ENCODE data around the gene CHST1.

DNA sequence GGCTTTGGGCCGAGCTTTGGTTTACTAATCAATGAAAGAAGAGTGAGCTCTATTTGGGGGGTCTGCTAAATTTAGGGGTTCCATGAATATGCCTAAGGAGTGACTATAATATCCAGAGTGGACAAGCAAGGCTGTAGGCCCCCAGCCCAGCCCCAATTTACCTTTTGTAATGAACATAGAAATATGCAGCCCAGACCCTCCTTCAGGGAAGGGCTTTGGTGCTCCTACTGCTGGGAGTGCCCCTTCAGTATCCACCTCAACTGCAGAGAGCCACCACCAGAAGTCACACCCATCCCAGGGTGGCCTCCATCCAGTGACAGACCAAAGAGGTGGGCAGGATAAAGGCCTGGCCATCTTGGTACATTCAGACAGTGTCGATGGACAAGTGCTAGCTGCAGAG is 43.1 kb downstream of the CHST1 start:
- TF ChIP-seq, protein P1, sequence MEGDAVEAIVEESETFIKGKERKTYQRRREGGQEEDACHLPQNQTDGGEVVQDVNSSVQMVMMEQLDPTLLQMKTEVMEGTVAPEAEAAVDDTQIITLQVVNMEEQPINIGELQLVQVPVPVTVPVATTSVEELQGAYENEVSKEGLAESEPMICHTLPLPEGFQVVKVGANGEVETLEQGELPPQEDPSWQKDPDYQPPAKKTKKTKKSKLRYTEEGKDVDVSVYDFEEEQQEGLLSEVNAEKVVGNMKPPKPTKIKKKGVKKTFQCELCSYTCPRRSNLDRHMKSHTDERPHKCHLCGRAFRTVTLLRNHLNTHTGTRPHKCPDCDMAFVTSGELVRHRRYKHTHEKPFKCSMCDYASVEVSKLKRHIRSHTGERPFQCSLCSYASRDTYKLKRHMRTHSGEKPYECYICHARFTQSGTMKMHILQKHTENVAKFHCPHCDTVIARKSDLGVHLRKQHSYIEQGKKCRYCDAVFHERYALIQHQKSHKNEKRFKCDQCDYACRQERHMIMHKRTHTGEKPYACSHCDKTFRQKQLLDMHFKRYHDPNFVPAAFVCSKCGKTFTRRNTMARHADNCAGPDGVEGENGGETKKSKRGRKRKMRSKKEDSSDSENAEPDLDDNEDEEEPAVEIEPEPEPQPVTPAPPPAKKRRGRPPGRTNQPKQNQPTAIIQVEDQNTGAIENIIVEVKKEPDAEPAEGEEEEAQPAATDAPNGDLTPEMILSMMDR (IDR thresholded peaks at IDR 0.05) = no peak
- no peak for TF ChIP-seq EZH2 (IDR thresholded peaks at IDR 0.05)
